HG03196 (cell line): Measurements from ENCODE around the gene USP46.

Source experiments
- ATAC-seq: cut with Tn5 transposase; IDR thresholded peaks from one replicate; pipeline ENCODE4 v1.9.1; 2021; ENCODE audit not compliant: unreplicated experiment

The USP46 gene

DNA sequence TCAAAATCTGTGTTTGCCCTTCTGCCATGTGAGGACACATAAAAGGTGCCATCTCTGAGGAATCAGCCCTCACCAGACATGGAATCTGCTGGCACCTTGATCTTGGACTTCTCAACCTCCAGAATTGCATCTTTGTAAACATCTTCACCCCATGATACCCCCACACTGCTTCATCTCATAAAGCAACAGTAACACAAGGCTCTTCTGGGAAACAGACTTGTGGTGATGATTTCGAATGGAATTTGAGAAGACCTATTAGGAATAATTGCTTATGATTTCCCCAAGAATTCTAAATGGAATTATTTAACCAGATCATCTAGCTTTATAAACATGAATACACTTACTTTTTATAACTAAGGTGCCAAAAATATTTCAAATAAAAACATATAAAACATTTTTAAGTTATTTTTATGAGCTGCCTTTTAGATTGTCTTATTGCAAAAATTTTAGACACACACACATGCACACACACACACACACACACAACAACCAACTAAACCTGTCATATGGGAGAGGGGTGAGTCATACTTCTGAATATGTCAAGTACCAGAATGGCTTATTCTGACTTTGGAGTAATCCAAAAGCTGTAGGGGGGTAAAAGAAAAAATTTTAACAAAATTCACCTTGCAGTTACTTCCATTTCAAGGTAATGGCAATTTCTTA, 82.0 kb downstream of the USP46 start:
- ATAC-seq, result no peak

DNA sequence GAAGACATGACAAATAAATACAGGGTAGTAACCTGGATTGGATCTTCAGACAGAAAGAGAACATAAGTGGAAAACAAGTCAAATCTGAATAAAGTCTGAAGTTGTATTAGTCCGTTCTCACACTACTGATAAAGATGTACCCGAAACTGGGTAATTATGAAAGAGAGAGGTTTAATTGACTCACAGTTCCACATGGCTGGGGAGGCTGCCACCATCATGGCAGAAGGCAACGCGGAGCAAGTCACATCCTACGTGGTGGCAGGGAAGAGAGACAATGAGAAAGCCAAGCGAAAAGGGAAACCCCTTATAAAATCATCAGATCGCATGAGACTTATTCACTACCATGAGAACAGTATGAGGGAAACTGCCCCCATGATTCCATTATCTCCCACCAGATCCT, 82.8 kb downstream of the USP46 start:
- ATAC-seq, result no peak

DNA sequence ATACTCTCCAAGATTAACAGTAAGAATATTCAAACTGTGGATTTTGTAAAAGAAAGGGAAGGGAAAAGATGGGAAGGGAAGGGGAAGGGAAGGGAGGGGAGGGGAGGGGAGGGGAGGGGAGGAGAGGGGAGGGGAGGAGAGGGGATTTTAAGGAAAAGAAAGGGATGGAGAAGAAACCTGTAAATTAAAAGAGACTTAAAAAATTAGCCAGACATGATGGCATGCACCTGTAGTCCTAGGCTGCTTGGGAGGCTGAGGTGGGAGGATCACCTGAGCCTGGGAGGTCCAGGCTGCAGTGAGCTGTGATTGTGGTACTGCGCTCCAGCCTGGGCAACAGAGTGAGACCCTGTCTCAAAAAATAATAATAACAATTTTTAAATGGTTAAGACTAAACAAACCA, 83.7 kb downstream of the USP46 start:
- no peak for ATAC-seq

DNA sequence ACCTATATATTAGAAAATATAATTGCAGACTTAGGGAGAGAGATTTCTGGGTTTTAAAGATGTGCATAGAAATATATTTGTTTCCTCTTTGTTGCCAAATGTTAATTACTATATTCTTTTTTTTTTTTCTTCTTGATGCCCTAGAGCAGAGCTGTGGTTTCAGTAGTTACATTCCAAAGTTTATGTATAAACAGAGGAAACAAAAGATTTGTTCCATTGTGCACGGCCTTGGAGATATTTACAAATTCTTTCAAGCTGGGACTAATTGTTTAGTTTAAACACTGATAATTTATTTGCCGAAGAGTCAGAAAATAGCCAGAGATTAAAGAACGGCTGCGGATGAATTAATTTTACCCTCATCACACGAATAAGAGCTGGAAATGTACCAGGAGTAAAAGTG, 85.1 kb downstream of the USP46 start:
- ATAC-seq, result no peak

DNA sequence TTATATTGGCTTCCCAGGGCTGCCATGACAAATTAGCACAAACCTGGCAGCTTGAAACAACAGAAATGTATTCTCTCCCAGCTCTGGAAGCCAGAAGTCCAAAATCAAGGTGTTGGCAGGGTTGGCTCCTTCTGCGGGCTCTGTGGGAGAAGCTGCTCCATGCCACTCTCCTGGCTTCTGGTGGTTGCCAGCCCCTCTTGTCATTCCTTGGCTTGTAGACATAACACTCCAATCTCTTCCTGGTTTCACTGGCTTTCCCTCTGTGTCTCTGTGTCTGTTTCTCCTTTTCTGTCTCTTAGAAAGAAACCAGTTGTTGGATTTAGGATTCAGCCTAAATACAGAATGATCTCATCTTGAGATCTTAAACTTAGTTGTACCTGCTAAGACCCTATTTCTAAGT, 85.5 kb downstream of the USP46 start:
- ATAC-seq, result no peak

DNA sequence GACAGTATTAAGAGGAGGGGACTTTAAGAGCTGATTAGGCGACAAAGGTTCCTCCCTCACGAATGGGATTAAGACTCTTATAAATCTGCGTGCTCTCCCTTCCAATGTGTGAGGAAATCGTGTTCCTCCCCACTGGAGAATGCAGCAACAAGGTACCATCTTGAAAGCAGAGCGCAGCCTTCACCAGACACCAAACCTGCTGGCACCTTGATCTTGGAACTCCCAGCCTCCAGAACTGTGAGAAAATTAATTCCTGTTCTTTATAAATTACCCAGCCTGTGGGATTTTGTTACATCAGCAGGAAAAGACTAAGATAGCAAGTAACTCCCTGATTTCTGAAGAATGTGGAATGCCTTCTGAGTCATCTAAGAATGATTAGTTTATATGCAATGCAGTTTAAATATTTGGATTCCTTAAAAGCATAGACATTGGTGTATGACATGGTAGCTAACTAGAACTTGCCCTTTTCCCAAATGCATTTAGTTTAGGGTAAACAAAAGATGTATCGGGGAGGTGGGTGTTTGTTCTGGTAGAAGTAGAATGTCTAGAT, 86.1 kb downstream of the USP46 start:
- no peak for ATAC-seq

DNA sequence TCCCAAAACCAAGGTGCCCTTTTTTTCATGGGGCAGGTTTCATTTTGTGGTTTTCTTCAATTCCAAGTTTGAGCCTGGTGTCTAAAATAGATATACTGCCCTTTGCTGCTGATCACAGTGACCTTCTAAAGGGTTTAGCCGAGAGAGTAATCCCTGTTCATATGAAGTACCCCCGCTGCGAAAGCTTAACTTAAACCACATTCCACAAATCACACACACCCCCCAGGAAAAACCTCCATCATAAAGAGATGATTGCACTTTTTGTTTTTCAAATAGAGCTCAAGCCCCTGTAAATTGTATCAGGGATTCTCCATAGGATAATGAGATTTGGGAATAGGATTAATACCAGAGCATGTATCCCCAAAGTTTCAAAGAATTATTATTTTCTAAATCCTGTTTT, 90.8 kb downstream of the USP46 start:
- ATAC-seq, result no peak

DNA sequence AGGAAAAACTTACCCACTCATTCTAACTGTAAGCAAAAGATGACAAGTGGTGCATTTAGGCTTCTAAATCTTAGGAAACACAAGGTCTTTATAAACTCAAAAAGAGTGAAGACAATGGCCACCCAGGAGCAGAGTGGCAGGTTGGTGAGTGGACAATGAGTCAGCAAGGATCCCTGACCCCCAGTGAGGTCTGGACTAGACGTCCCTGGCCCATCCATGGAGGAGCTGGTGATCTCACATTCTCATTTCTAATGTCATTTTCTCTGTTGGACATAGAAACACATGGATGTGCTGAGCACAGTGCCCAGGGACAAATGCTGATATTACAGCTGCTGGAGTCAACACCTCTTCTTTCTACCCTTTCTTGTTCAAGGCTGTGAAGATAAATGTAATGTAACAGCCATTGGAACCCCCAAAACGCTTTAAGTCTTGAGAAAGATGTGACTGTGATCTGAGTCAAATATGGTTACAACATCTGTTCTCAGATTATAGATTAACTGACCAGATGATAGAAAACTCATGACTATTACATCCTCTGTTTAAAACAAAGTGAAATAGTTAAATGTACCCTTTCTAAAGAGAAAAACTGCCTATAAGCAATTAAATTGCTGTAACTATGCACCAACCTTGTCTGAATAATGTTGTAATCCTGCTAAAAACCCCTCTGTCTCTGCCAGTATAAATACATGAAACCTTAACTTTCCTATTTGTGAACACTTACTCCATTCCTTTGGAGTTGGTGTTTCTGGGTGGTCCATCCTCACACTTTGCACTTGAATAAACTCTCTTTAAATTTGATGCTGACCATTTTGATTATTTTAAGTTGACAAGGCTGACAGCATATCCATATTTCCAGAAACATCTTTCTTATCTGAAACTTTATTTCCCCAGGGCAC, 92.7 kb downstream of the USP46 start:
- ATAC-seq, result no peak

DNA sequence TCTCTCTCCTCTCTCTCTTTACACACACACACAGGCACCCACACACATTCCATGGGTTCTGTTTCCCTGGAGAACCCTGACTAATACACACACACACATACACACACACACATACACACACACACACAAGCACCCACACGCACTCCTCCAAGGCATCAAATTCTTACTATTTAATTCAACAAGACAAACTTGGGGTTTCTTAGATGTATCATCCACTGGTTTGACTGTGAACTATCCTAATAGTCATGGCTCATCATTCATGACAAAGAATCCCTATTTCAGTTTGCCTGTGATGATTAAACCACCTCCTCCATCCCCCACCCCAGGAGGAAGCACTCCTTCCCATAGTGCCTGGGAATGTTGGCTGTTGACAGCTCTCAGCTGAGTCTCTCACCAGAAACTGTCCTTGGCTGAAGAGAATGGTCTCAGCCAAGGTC, 98.2 kb downstream of the USP46 start:
- ATAC-seq, result no peak

DNA sequence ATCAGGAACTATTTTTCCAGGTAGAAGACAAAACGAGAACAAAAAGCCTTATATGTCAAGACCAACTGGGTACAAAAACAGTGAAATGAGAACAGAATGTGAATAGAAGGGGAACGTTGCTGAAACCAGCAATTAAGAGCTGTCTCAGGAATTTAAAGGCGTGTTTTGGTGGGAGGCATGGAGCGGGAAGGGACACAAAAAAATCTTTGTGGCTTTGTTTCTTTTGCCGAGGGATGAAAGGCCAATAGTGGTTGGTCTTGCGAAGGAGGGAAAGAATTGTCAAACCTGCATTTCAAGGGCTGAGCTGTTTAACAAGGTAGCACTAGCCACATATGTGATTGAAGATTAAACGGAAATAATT, 103.8 kb downstream of the USP46 start:
- ATAC-seq, result no peak

DNA sequence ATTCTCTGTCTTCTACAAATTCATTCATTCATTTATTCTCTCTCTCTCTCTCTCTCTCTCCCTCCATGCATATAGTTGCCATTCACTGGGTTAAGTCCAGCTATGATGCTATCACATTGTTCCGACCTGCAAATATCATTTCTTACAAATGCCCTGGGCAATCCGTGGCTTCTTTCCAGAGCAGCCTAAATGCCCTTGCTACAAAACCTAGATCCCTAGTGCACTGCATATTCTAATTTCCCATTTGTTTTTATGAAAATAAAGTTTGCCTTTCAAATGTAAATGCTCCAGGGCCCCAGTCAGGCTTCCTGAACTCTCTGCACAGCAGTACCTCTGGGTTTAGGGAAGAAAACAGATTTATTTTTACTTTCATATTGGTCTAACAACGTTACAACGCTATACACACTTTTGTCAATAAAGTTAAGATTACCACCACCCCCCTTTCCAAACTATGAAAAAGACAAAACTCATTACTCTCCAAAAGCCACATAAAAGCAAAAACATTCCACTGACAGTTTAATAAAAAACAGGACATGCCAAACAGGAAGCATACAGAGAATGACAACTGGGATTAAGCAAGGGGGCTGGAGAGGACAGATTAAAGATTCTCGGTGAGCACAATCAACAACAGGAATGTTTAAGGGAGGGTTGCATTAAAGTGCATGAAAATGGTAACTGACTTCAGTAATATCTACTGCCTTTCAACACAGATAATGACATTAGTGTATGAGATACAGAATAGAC, 104.3 kb downstream of the USP46 start:
- ATAC-seq, result no peak

DNA sequence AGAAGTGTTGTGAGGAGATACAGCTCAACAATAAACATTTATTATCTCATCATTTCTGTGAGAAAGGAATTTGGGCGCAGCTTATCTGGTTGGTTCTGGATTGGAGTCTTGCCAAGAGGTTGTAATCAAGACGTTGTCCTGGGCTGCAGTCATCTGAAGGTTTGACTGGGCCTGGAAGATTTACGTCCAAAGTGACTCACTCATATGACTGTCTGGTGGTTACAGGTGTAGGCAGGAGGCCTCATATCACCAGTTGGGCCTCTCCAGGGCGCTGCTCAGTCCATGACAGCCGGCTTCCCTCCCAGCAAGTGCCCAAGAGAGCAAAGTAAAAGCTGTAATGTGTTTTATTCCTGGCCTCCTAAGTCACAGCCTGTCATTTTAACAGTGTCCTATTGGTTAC, 106.3 kb downstream of the USP46 start:
- no peak for ATAC-seq

DNA sequence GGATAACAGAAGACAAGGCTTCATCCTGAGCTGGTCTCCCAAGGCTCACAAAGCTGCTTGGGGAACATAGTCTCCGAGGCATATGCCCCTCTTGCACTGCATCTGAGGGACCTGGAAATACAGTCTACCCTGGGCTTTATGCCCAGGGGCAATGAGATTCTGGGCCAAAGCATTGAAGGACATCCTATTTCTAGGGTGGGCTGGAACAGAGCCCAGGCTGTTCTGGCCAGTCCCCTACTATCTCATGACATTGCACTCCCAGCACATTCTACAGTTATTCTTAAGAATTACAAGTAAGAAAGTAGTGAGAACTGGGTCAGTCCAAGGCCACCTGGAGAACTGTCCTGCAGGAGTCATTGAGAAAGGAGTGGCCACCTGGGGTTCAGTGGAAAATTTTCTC, 107.6 kb downstream of the USP46 start:
- ATAC-seq, result no peak

DNA sequence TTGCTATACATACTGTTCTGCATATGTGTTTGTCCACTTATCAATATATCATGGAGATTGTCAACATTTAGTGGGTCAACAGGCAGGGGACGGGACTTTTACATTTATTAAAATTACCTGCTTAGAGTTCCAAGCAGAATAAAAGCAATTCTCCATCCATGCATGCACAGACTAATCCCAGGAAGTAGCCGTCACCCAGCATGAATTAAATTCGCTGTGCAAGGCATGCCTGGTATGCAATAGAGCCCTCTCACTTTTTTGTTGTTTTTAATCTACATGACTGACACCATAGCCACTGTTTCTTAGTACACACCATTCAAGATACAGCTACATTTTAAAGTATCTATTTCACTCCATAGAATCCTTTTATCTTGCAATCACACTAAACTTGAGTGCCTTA, 108.9 kb downstream of the USP46 start:
- ATAC-seq, result no peak

DNA sequence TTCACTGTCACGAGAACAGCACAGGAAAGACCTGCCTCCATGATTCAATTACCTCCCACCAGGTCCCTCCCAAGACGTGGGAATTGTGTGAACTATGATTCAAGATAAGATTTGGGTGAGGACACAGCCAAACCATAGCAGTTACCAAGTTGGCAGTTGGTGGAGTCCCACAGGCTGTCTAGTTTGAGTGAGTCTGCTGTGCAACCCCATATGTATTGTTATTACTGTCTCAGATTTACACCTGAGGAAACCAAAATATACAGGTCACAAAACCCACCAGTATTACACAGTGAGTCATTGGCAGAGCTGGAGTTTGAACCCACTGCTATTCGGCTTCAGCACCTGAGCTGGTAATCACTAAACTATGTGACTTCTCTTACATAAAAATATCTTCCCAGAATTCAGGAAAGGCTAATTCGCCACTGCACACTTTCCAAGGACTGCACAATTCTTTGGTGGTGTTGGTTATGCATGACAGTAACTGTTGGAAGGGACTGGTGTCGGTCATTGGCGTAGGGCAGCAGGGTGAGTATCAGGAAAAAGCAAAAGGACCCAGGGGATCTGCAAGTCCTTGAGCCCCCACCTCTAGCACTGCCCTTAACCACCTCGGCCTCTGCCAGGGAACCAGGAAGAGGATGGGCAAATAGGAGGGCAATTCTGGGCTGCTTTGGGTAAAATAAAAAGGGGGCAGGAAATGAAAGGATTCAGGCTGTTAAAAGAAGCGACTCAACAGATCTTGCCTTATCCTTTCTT, 110.1 kb downstream of the USP46 start:
- ATAC-seq, result no peak

DNA sequence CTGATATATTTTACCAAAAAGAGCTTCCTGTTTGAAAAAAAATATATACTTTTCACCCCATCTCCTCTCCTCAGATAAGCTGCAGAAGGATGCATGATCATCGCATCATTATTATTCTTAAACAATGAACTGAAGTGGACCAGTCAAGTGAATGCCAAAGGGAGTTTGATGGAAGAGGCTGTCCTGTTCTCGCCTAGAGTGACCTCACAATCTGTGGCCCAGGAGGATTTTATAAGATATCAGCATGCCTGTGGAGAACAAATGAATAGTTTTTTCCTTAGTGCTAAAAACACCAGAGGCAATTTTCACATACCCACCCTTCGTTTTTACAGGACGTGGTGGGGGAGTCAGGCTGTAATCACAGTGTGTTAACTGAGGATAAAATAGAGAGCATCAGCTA, 112.7 kb downstream of the USP46 start:
- no peak for ATAC-seq

DNA sequence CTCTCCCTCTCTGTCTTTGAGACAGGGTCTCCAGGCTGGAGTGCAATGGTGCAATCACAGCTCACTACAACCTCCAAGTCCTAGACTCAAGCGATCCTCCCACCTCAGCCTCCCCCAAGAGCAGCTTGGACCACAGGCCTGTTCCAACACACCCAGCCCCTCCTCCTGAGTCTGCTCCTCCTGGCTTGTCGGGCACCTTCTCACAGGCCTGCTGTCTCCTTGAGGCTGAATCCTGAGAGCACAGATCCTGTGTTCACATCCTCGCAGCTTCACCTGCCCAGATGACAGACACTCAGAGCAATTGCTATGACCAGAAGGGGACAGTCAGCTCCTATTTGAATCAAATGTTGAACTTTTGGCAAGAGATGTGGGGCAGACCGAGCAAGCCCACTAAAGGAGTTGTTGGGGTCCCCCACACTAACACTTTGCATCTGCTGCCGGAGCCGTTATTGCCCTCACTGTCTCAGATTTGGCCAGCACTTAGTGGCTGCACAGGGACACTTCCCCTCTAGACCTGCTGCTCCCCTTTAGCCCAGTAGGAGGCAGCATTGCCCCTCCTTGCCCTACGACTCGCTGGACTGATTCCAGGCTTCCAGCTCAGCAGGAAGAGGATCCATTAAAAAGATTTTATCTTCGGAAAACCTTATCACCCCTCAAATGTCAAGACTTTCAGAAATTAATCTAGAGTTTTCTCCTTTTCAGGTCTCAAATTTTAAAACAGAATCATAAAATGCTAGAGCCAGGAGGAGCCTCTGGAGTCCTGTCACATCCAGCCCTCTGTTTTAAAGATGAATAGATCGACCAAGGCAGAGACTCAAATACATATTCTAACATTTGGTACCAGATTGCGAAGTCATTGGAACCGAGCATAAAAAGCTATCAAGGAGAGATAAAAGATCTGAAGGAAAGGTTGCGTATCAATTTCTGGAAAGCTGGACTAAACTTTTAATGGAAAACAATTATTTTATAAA, 113.7 kb downstream of the USP46 start:
- ATAC-seq, result no peak
